ENCODE data around the gene GMNC.

The GMNC gene

DNA sequence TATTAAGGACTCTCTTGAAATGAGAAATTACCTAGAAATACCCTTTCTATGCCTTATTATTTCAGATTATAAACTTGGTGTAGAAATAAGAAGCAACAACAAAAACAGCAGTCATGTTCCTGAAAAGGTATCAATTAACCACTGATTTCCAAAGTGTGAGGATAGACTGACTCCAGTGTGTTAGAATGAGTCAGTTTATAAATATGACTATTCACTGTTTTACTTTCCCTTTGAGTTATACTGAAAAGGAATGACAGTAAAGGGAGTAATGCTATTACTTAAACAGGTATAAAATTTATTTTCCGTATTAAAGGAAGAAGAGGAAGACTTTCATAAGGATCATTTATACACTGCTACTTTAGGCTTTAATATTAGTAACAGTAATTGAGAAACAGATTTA lies 12.9 kb downstream of the GMNC start:
- no peak for DNase-seq (ENCODE audit: low read depth in 2 of 2)

DNA sequence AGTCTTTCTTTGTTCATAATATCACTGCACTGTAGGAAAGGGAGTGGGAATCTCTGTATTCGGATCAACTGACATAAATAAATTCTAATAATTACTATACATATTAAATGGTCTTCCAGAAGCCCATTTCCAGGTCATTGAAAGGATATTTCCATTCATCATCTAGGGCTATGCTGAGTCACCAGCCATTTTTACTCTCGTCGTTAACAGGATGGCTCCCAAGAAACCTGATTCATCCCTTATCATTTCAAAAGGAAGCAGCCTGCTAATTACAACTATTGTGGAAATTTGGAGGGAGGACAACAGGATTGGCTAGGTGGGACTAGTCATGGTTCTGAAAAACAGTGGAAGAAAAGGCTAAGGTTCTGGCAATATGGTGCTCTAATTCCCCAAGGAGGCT lies 13.6 kb downstream of the GMNC start:
- DNase-seq (ENCODE audit: low read depth in 2 of 2): no peak

DNA sequence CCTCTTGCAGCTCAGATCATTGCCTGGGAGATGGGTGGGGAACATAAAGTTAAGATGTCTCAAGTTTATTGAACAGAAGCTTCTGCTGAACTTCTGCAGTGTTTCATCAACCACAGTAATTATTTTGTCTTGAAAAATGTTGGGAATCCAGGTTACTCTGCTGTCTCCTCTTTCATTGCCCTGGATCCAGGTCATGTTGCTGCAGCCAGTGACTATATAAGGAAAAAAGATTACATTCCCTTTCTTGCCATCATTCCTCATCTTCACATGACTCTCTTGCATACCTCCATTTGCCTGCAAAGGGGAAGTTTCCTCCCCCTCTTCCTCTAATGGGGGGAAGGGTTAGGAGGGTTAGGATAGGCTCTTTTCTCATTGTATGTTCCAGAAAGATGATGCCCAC lies 15.1 kb downstream of the GMNC start:
- no peak for DNase-seq (ENCODE audit: low read depth in 2 of 2)

DNA sequence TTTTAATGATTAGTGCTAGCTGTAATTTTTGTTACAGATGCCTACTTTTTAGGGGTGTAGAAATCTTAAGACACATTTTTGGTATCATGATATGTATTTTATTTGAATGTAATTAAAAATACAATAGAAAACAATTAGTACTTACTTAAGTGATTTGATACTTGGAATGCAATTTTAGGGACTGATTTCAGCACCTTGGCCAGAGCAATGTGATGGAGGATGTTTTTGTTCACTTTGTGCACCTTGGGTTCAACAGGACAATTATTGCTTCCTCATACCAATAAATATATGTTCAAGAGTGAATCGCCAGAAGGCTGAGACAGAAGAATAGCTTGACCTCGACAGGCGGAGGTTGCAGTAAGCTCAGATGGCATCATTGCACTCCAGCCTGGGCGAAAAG lies 22.3 kb downstream of the GMNC start:
- DNase-seq (ENCODE audit: low read depth in 2 of 2): no peak

DNA sequence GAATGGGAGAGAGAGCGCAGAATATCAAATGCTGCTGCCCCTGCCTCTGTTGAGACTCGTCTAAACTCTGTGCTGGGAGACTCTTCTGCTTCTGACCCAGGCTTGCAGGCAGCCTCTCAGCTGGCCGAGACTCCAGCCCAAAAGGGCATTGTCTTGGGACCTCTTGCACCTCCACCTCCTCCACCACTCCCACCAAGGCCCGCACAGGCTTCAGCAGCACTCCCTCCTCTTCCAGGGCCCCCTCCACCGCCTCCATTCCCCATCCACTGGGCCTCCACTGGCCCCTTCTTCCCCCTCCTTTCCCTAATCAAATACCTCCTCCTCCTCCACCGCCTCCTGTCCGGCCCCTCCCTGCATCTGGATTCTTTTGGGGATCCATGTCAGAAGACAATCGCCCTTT lies 31.3 kb downstream of the GMNC start:
- no peak for DNase-seq (ENCODE audit: low read depth in 2 of 2)

DNA sequence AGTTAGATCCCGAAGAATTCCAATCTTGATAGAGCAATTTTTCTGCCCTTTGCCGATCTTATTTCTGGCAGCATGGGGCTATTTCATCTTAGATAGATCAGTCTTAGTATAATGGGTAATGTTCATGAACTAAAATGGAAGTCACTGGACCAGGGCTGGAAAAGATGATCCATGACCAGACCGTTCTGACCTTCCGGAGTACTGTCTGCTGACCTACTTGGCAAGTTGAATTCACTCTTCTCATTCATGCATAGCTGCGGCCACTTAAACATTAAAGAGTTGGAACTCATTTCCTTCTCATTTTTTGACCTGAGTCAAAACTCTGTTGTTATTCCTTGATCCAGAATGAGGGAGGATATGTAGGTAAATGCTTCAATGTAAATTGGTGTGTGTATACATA lies 32.5 kb downstream of the GMNC start:
- DNase-seq (ENCODE audit: low read depth in 2 of 2): no peak

DNA sequence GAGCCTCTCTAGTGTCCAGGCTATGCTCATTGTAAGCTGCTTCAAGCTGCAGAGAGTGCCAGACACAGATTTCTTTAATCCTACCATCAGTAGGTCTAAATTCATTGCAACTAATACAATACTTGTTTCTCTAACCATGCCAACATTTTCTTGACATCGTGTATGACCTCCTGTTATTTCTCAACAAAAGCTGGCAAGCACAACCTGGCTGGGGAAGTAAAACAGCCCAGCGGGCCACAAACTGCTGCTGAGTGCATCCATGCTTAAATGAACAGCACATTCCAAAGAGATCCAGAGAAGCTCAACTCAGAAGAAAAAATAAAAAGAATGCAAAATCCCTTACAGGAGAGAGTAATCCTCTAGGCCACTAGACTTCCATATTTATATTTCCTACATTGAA lies 36.5 kb downstream of the GMNC start:
- no peak for DNase-seq (ENCODE audit: low read depth in 2 of 2)

DNA sequence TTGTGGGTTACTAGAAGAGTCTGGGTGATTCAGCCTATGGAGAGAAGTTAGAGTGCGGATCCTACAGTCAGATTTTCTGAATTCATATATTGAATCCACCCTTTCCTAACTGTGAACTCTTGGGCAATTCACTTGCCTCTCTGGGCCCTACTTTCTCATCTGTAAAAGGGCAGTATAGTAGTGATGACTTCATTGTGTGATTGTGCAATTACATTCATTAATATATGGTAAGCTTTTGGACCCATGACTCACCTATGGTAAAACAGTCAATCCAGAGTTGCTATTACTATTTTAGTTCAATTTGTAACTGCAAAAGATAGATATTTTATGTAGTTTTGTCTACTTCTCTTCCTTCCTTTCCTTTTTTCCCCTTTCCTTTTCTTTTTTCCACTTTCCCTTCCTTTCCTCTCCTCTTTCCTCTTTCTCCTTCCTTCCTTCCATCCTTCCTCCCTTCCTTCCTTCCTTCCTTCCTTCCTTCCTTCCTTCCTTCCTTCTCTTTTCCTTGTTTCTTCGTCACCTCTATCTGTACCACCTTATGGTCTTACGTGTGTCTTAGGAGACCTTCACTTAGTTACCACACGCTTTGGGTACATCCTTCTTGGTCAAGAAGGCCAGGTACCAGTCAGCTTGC lies 37.0 kb downstream of the GMNC start:
- DNase-seq (ENCODE audit: low read depth in 2 of 2): no peak

DNA sequence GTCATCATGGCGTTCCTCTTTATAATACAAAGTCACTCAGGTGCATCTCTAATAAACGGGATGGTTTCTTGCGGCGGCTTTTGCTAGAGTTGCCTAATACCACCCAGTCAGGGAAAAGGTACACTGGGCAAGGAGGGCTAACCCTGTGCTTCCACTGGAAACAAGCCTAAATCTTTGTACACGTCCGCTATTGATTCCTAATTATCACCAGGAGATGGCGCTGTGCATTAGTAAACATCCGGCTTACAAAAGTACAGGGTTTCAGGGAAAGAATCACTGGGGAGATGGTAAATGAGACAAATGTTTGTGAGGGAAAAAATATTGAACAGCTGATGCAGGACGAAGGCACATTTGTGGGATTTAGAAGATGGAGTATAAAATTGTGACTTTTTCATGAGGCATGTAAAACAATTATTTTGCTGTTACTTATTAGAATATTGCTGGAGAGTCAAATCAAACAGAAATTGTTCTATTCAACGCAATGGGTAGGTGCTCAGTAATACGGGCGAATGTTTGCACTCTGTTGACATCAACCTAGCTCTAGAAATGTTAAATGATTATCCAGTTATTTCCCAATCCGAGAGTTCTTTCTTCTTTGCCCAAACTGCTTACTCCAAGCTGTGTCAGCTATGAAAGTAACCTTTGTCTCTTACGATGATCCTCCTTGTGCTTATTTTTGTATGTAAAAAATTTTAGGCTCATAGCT lies 50.6 kb downstream of the GMNC start:
- DNase-seq (ENCODE audit: low read depth in 2 of 2): no peak

DNA sequence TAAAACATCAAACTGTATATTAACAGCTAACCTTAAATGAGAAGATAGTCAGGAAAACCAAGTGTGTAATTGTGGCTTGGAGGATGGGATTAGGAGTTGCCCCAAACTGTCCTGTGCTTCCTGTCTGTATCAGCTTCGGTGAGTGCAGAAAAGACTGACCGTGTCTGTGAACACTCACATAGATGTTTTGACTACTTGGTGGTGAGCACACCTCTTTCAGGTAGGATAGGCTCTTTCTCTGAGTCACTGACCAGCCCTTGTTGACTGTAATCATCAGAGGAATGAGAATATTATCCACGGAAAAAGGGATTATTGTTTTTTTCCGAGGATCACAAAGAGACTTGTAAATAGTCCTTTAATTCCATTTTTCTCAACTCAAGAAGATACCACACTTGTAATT lies 51.5 kb downstream of the GMNC start:
- no peak for DNase-seq (ENCODE audit: low read depth in 2 of 2)

DNA sequence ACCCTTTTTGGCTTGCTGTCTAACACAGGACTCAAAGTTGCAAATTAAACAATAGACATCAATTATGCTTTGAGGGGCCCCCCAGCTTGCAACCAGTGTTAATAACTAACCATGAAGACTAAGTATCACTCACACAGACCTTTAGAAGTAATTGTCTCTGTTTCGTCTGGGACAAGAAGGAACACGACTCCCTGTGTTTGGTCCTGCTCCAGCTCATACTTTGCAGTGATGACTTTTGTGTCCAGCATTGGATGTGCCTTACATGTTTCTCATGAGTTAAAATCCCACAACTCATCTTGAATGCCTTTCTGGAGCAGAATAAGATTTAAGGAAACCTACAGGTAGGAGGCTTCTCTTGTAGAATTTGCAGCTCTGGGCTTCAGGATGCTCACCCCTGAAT lies 53.1 kb downstream of the GMNC start:
- DNase-seq (ENCODE audit: low read depth in 2 of 2): no peak

DNA sequence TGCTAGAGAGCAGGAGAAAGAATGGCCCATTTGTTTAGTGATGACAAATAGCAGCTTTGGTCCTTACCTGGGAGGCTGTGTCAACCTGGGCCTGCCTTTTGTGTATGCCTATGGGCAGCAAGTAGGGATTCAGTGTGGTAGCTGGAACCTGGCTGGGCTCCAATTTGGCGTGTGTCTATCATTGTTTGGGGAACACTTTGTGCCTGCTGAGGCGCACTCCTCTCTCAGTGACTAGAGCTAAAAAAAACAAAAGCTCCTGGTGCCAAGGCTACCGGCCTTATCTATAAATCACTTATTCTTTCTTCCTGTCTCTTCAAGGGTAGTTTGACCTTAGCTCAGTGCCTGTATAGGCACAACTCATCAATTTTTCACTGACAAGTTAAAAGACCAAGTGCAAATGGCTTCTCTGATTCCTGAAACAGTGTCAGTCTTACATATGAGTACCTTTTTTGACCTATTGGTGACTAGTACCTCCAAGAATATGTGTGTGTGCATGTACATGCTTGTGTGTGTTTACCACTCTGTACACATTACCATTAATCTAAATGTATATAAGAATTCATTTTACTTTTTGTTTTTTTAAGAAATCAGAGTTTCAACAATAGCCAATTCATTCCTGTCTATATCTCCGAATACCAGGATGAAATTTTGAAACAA lies 54.6 kb downstream of the GMNC start:
- DNase-seq (ENCODE audit: low read depth in 2 of 2): no peak

All from stimulated activated CD8-positive, alpha-beta memory T cell treated with anti-CD3 and anti-CD28 coated beads, Interleukin-7, amount 100 ng/mL, for 4 hours (primary cell).